Measurements from ENCODE around the gene DAG1.
A peak's percentile ranks its signal among the peaks of the same experiment; 100 is the strongest.

The DAG1 gene

GRCh38 chr3:49469936-49470713 is at the start of gene DAG1:
DAG1 (plus strand) TSS chr3:49470267; CDS start chr3:49510535, 40,268 bp downstream.
- TF ChIP-seq, protein P1, sequence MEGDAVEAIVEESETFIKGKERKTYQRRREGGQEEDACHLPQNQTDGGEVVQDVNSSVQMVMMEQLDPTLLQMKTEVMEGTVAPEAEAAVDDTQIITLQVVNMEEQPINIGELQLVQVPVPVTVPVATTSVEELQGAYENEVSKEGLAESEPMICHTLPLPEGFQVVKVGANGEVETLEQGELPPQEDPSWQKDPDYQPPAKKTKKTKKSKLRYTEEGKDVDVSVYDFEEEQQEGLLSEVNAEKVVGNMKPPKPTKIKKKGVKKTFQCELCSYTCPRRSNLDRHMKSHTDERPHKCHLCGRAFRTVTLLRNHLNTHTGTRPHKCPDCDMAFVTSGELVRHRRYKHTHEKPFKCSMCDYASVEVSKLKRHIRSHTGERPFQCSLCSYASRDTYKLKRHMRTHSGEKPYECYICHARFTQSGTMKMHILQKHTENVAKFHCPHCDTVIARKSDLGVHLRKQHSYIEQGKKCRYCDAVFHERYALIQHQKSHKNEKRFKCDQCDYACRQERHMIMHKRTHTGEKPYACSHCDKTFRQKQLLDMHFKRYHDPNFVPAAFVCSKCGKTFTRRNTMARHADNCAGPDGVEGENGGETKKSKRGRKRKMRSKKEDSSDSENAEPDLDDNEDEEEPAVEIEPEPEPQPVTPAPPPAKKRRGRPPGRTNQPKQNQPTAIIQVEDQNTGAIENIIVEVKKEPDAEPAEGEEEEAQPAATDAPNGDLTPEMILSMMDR (conservative IDR thresholded peaks at IDR 0.05; ENCODE audit: low read length): no peak
- peak; percentile 96 for DNase-seq (ENCODE audit: low read depth)

DNA sequence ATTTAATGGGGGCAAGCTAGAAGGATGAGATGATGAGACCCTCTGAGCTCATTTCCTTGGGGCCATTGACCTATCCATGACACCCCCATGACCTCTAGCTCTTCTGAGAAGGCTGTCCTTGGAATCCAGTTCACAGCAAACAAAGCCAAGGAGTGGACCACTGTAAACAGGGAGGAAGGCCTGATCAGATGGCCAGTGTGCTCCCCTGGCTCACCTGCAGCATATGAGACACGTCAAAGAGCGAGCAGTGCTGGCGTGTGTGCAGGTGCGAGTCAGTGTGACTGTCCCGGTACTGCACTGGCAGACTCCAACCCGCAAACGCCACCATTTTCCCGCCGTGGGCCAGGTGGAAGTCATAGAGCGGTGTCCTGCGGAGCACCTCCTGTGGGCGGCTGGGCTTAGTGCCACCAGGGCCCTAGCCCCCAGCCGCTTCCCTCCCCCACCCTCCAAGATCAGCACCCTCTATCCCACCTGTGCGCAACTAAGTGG is 48.1 kb upstream of the DAG1 start:
- no peak for DNase-seq (ENCODE audit: low read depth)
- TF ChIP-seq, protein P1 (conservative IDR thresholded peaks at IDR 0.05; ENCODE audit: low read length): no peak
- H3K4me3 ChIP-seq (ENCODE audit: low read length): no peak overlapping the region

More at GRCh38 chr3:49469936-49470713, at the start of gene DAG1:
- H3K4me3 ChIP-seq (ENCODE audit: low read length): peak within 1 kb of the TSS; percentile 86

DNA sequence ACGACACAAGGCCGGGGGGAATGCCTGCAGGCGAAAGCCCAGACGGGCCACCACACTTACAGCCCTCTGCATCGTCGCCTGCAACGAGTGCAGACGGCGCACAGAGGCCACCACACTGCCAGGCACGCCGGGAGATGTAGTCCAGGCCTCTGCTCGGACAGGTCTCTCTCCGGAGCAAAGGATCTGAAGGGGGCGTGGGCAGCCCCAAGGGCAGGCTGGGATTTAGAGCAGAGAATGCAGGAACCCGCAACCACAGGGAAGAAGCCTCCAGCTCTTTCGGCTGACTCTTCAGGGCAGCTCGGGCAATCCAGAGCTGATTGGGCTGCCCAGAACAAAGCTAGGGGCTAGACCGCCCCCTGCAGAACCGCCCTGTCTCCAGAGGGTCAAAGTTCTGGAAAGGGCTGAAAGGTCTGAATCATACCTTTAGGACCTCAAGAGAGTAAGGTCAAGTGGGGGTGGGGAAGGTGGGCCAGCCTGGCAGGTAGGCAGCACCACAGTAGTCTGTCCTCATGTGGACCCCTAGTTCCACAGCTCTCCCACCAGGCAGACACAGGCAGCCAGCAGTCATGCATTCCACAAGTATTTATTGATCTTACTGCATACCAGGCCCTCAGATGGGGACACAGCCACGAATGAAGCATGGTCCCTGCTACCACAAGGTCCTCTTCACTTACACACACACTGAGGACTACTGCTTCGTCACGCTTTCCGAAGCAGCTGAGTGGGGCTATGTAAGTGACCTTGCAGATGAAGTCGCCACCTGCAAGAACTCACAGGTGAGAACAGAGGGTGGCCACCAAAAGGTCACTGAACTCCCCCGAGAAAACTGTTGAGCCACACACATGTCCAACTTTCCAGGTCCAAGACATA is 47.5 kb upstream of the DAG1 start, which contains the start of gene AMT:
Gene AMT (minus strand): TSS at position 95 of the 870 bp plus-strand sequence. CDS start 23 bp downstream, at position 72.
- H3K4me3 ChIP-seq (ENCODE audit: low read length): no peak within 1 kb of the TSS

GRCh38 chr3:49424816-49425215 is 45.3 kb upstream of the DAG1 start:
- TF ChIP-seq, protein P1 (conservative IDR thresholded peaks at IDR 0.05; ENCODE audit: low read length): no peak
- no peak for DNase-seq (ENCODE audit: low read depth)
- no peak overlapping the region for H3K4me3 ChIP-seq (ENCODE audit: low read length)

More for the DNA sequence above, 47.5 kb upstream of the DAG1 start, which contains the start of gene AMT:
- TF ChIP-seq, protein P1 (conservative IDR thresholded peaks at IDR 0.05; ENCODE audit: low read length): no peak
- DNase-seq (ENCODE audit: low read depth): no peak

- H3K4me3 ChIP-seq (ENCODE audit: low read length): no peak overlapping the region
- TF ChIP-seq, protein P1 (conservative IDR thresholded peaks at IDR 0.05; ENCODE audit: low read length): no peak
- no peak for DNase-seq (ENCODE audit: low read depth)
Measured at GRCh38 chr3:49427586-49427985, 42.5 kb upstream of the DAG1 start.

GRCh38 chr3:49428752-49429080 is 41.4 kb upstream of the DAG1 start:
- no peak for DNase-seq (ENCODE audit: low read depth)
- H3K4me3 ChIP-seq (ENCODE audit: low read length): peak overlapping the region; percentile 80
- TF ChIP-seq, protein P1 (conservative IDR thresholded peaks at IDR 0.05; ENCODE audit: low read length): peak; percentile 14; the same call in 1 of the 2 replicates
